Smooth muscle cell (in vitro differentiated cells): Measurements from ENCODE around the gene MPHOSPH6. TPM values are rescaled to one million over a fixed set of nuclear protein-coding genes. Genes with fewer than 3 reads are reported as not detected.

Experiments used
- DNase-seq: peaks from one replicate; lab custom pipeline; 2025; ENCODE audit not compliant: unreplicated experiment; lab: John Stamatoyannopoulos, UW
- H2AFZ ChIP-seq: fragments of 200-600 bp; sonication (generic); 2 replicates; pipeline ENCODE4 v1.6.0; 2016; ENCODE audit warnings: antibody characterized with exemption, low read depth, mild to moderate bottlenecking
- H3F3A ChIP-seq: fragments of 200-600 bp; sonication (generic); 2 replicates; pipeline ENCODE4 v1.6.0; 2017; ENCODE audit warnings: antibody characterized with exemption, low read depth
- H3K27ac ChIP-seq: fragments of 200-600 bp; sonication (generic); 2 replicates; pipeline ENCODE4 v1.5.1; 2016; ENCODE audit warnings: low read depth, mild to moderate bottlenecking
- H3K27me3 ChIP-seq: fragments of 200-600 bp; sonication (generic); 2 replicates; pipeline ENCODE4 v1.6.1; 2016; ENCODE audit warnings: low read depth, mild to moderate bottlenecking
- H3K36me3 ChIP-seq: fragments of 200-600 bp; sonication (generic); 2 replicates; pipeline ENCODE4 v1.5.1; 2016; ENCODE audit warnings: low read depth
- H3K4me1 ChIP-seq: fragments of 200-600 bp; sonication (generic); 2 replicates; pipeline ENCODE4 v1.5.1; 2016; ENCODE audit warnings: low read depth
- H3K4me2 ChIP-seq: fragments of 200-600 bp; sonication (generic); 2 replicates; pipeline ENCODE4 v1.6.0; 2016; ENCODE audit warnings: mild to moderate bottlenecking
- H3K4me3 ChIP-seq: fragments of 200-600 bp; sonication (generic); 2 replicates; pipeline ENCODE4 v1.5.1; 2016; ENCODE audit warnings: mild to moderate bottlenecking
- H3K79me2 ChIP-seq: fragments of 200-600 bp; sonication (generic); 2 replicates; pipeline ENCODE4 v1.6.0; 2016; ENCODE audit warnings: low read depth, mild to moderate bottlenecking
- H3K9ac ChIP-seq: fragments of 200-600 bp; sonication (generic); 2 replicates; pipeline ENCODE4 v1.6.0; 2016; ENCODE audit warnings: low read depth
- H3K9me3 ChIP-seq: fragments of 200-600 bp; sonication (generic); replicated peaks from 2 replicates; pipeline ENCODE4 v1.5.1; 2016; ENCODE audit warnings: low read depth
- H4K20me1 ChIP-seq: fragments of 200-600 bp; sonication (generic); 2 replicates; pipeline ENCODE4 v1.6.0; 2016; ENCODE audit warnings: low read depth
- WGBS: methylation state at CpG from one replicate; pipeline ENCODE4 v1.1.7; 2016; ENCODE audit warnings: low lambda C conversion rate; 5-methylcytosine and 5-hydroxymethylcytosine counted together
- polyA plus RNA-seq: library from polyadenylated mRNA; unstranded; fragments of >200 nt; fragmentation: Nextera tagmentation; extraction: Ambion mirVana; gene quantifications from 2 replicates; pipeline ENCODE4 v1.2.1, GENCODE V29; 2016
- total RNA-seq: library from RNA; depleted of rRNA; stranded (reverse); fragments of >200 nt; gene quantifications from 2 replicates; pipeline ENCODE4 v1.2.3, GENCODE V29; 2014
- TF ChIP-seq, protein P1 (sequence below): fragments of 200-600 bp; sonication (generic); IDR thresholded peaks from 2 replicates; pipeline ENCODE4 v1.5.1; 2017; ENCODE audit warnings: borderline replicate concordance, mild to moderate bottlenecking, antibody characterized with exemption; ENCODE audit not compliant: insufficient read depth, poor library complexity, severe bottlenecking

MPHOSPH6 gene
- total and polyA plus RNA-seq, 2 experiments from 2014 or later = 55.4 to 65.5 TPM

GRCh38 chr16:82167670-82168069, 2.4 kb downstream of the MPHOSPH6 start:
- no peak overlapping the region for H2AFZ ChIP-seq
- no peak overlapping the region for H3K4me3 ChIP-seq
- H3K27me3 ChIP-seq = peaks cover 15% of the 10 kb centered on the region
- H3K9ac ChIP-seq = no peak overlapping the region
- no peak for DNase-seq
- TF ChIP-seq, protein P1, sequence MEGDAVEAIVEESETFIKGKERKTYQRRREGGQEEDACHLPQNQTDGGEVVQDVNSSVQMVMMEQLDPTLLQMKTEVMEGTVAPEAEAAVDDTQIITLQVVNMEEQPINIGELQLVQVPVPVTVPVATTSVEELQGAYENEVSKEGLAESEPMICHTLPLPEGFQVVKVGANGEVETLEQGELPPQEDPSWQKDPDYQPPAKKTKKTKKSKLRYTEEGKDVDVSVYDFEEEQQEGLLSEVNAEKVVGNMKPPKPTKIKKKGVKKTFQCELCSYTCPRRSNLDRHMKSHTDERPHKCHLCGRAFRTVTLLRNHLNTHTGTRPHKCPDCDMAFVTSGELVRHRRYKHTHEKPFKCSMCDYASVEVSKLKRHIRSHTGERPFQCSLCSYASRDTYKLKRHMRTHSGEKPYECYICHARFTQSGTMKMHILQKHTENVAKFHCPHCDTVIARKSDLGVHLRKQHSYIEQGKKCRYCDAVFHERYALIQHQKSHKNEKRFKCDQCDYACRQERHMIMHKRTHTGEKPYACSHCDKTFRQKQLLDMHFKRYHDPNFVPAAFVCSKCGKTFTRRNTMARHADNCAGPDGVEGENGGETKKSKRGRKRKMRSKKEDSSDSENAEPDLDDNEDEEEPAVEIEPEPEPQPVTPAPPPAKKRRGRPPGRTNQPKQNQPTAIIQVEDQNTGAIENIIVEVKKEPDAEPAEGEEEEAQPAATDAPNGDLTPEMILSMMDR = no peak
- H3K79me2 ChIP-seq = peaks cover 42% of the 10 kb centered on the region
- no peaks in the 10 kb centered on the region for H3K9me3 ChIP-seq
- H4K20me1 ChIP-seq = peaks cover 5% of the 10 kb centered on the region
- H3K36me3 ChIP-seq = no peaks in the 10 kb centered on the region
- H3K4me2 ChIP-seq = no peak overlapping the region
- peaks cover 8% of the 10 kb centered on the region for H3K4me1 ChIP-seq
- H3K27ac ChIP-seq = no peak overlapping the region
- no peaks in the 10 kb centered on the region for H3F3A ChIP-seq
- 90% methylated on average over 5 of the region's 5 CpGs for WGBS

DNA sequence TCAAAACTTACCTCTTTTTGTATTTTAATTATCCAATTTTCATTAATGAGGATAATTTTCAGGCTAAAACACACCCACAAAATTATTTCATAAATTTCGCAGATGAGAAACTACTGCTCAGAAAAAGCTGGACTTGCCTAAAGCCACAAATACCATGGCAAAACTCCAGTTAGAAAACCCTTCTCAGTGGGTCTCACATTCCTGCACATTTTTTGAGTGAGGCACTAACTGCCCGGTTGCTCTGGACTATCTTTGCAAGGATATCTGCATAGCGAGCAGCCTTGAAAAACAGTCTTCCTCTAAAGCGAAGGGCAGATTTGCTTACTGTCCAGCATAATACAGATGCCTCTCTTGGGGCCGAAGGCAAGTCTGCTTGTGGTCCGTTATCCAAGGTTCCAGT, 9.8 kb downstream of the MPHOSPH6 start:
- no peak overlapping the region for H3K27ac ChIP-seq
- DNase-seq = no peak
- no peaks in the 10 kb centered on the region for H3F3A ChIP-seq
- WGBS = 64% methylated on average over 6 of the region's 6 CpGs
- H2AFZ ChIP-seq = no peak overlapping the region
- no peaks in the 10 kb centered on the region for H3K27me3 ChIP-seq
- H3K4me2 ChIP-seq = no peak overlapping the region
- no peaks in the 10 kb centered on the region for H3K9me3 ChIP-seq
- H3K4me3 ChIP-seq = no peak overlapping the region
- H3K4me1 ChIP-seq = peaks cover 7% of the 10 kb centered on the region
- no peaks in the 10 kb centered on the region for H3K36me3 ChIP-seq
- H3K9ac ChIP-seq = no peak overlapping the region
- TF ChIP-seq, protein P1 = no peak
- H3K79me2 ChIP-seq = peaks cover 11% of the 10 kb centered on the region
- H4K20me1 ChIP-seq = peaks cover 5% of the 10 kb centered on the region

GRCh38 chr16:82157836-82158235, 12.2 kb downstream of the MPHOSPH6 start:
- Histone ChIP-seq H3K36me3 (peaks cover 9% of the 10 kb centered on the region), H4K20me1 (peaks cover 16% of the 10 kb centered on the region), H2AFZ (no peak overlapping the region), H3K4me2 (peak overlapping the region; percentile 53), H3K9me3 (no peaks in the 10 kb centered on the region), H3F3A (peaks cover 15% of the 10 kb centered on the region), H3K27ac (peak overlapping the region; percentile 69), H3K4me1 (peaks cover 7% of the 10 kb centered on the region), H3K27me3 (no peaks in the 10 kb centered on the region), H3K79me2 (peaks cover 21% of the 10 kb centered on the region), H3K9ac (peak overlapping the region; percentile 9), H3K4me3 (no peak overlapping the region)
- 56% methylated on average over 5 of the region's 5 CpGs for WGBS
- TF ChIP-seq, protein P1 = no peak
- DNase-seq = no peak

DNA sequence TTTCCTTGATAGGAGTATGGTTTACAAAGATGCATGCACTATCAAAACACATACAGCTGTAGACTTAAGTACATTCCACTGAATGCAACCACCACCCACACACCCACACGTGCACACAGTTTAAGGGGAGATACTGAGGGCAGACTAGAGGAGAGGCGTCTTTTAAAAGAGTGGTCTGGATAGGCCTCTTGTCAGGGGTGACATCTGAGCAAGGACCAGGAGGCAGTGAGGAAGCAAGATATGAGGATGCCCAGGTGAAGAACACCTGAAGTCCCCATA, 12.6 kb downstream of the MPHOSPH6 start:
- Histone ChIP-seq H3K79me2 (peaks cover 21% of the 10 kb centered on the region), H3K36me3 (peaks cover 9% of the 10 kb centered on the region), H3F3A (peaks cover 19% of the 10 kb centered on the region), H4K20me1 (peaks cover 19% of the 10 kb centered on the region), H3K27ac (peak overlapping the region; percentile 69), H2AFZ (no peak overlapping the region), H3K9me3 (no peaks in the 10 kb centered on the region), H3K27me3 (no peaks in the 10 kb centered on the region), H3K9ac (peak overlapping the region; percentile 9), H3K4me2 (peak overlapping the region; percentile 53), H3K4me1 (peaks cover 7% of the 10 kb centered on the region), H3K4me3 (no peak overlapping the region)
- WGBS = 30% methylated on average over 2 of the region's 2 CpGs
- TF ChIP-seq, protein P1 = no peak
- no peak for DNase-seq
